AG04449 (cell line): ENCODE data around the gene TPPP2.
A peak's percentile ranks its signal among the peaks of the same experiment; 100 is the strongest.
"Not testable (repeated sequence)": the region's sequence is repeated elsewhere in the genome, so short reads cannot be mapped to it uniquely, and the experiment has no call there.

Source experiments
- CTCF ChIA-PET: fragments of 350-600 bp; formaldehyde crosslinking; extraction: SDS; loops from one replicate; lab custom pipeline; 2021; ENCODE audit warnings: antibody characterized with exemption; lab: Yijun Ruan, JAX
- POLR2A ChIA-PET: fragments of 400-600, 350-600 bp; formaldehyde crosslinking; extraction: SDS; loops from one replicate; lab custom pipeline; 2020; ENCODE audit warnings: antibody characterized with exemption, inconsistent platforms; lab: Yijun Ruan, JAX
- DNase-seq: peaks from one replicate; pipeline ENCODE4 v3.0.0-alpha.2; 2010; ENCODE audit warnings: low read depth, low spot score
- H3K4me3 ChIP-seq: 2 replicates; pipeline ENCODE4 v1.5.1; 2011; ENCODE audit warnings: low read depth, mild to moderate bottlenecking, control low read depth, low read length
- TF ChIP-seq, protein P1 (sequence below): IDR thresholded peaks from one replicate; pipeline ENCODE4 v1.5.1; 2011; ENCODE audit warnings: mild to moderate bottlenecking, moderate library complexity, low read length, control low read depth, inconsistent platforms; ENCODE audit not compliant: insufficient read depth; ENCODE audit errors: missing control alignments

Gene TPPP2

GRCh38 chr14:20998674-20999366 lies 31.2 kb upstream of the TPPP2 start, which contains the start of gene SLC39A2:
SLC39A2 (plus strand) TSS chr14:20999293; CDS start chr14:20999447, 154 bp downstream.
- peak; percentile 21 for DNase-seq
- ChIA-PET POLR2A (interaction anchor here (0.9 to 1.2 kb wide), 3 partner anchors 10 to 105 kb away, joined by 3 read pairs; no protein-coding TSS in a partner anchor), CTCF (interaction anchor here (1.0 to 17.1 kb wide), 8 partner anchors 11 to 106 kb away, joined by 4 to 288 read pairs (median 11); no protein-coding TSS in a partner anchor)
- no peak within 1 kb of the TSS for H3K4me3 ChIP-seq
- TF ChIP-seq, protein P1, sequence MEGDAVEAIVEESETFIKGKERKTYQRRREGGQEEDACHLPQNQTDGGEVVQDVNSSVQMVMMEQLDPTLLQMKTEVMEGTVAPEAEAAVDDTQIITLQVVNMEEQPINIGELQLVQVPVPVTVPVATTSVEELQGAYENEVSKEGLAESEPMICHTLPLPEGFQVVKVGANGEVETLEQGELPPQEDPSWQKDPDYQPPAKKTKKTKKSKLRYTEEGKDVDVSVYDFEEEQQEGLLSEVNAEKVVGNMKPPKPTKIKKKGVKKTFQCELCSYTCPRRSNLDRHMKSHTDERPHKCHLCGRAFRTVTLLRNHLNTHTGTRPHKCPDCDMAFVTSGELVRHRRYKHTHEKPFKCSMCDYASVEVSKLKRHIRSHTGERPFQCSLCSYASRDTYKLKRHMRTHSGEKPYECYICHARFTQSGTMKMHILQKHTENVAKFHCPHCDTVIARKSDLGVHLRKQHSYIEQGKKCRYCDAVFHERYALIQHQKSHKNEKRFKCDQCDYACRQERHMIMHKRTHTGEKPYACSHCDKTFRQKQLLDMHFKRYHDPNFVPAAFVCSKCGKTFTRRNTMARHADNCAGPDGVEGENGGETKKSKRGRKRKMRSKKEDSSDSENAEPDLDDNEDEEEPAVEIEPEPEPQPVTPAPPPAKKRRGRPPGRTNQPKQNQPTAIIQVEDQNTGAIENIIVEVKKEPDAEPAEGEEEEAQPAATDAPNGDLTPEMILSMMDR: no peak

DNA sequence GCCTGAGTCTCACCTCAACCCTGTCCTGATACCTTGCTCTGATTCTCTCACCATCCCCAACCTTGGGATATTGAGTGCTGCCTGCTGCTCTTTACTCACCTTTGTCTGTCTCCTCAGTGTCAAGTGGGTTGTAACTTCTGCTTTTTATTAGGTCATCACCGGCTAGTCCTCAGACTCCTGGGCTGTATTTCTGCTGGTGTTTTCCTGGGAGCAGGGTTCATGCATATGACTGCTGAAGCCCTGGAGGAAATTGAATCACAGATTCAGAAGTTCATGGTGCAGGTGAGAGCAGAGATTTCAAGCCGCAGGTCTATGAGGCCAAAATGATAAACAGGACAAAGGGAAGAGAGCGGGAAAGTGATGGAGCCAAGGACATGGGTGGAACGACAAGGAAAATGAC lies 30.4 kb upstream of the TPPP2 start:
- ChIA-PET CTCF (interaction anchor here (0.8 to 17.1 kb wide), 9 partner anchors 8 to 105 kb away, joined by 3 to 288 read pairs (median 4); no protein-coding TSS in a partner anchor), POLR2A (no interaction called here)
- TF ChIP-seq, protein P1: no peak
- DNase-seq: no peak
- H3K4me3 ChIP-seq: no peak overlapping the region

GRCh38 chr14:21001218-21001617 lies 28.8 kb upstream of the TPPP2 start:
- H3K4me3 ChIP-seq: no peak overlapping the region
- TF ChIP-seq, protein P1: no peak
- CTCF ChIA-PET: interaction anchor here (0.9 to 17.1 kb wide), 5 partner anchors 14 to 135 kb away, joined by 3 to 288 read pairs (median 6); no protein-coding TSS in a partner anchor
- POLR2A ChIA-PET: no interaction called here
- no peak for DNase-seq

DNA sequence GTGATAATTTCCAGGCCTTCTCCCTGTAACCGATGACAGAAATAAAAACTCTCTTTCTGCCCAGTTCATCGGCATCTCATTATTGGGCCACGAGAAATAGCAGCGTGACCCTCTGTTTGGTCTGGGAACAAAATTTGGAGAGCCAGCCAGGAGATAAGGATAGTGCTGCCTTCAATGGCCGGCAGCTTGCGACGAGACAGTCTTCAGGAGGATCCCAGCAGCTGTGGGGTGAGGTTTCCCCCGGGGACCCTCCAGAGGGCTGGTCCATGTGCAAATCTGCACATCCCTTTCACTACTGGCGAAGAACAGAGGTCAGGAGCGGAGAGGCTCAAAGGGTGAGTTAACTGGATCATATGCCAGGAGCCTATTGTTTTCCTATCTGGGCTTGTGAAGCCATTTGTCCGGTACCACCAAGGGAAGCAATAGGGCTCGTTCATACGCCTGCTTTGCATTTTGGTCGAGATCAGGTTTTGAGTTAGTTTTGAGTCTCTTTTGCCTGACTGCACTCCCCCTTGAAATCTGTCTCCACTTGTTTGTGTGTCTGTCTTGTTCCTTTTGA lies 26.1 kb upstream of the TPPP2 start:
- TF ChIP-seq, protein P1: no peak
- ChIA-PET POLR2A (no interaction called here), CTCF (interaction anchor here (1.0 to 17.1 kb wide), 8 partner anchors 12 to 145 kb away, joined by 3 to 288 read pairs (median 11); partner anchors contain the start of gene TMEM253)
- no peak overlapping the region for H3K4me3 ChIP-seq
- DNase-seq: no peak

DNA sequence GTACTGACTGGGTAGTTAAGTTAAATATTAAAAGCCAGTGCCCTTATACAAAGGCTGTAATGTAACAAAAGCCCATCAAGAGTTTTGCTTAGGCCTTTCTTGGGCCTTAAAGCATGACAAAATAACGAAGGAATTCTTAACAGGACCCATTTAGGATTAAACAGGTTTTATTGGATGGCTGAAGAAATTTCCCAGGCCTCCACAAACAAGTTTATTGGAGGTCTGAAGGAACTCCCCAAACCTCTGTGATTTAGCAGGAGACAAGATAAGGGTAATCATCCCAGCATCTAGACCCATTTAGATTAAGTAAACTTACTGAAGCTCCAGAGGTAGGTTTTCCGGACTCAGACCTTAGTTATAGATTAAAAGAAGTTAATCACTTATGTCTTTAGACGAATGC lies 20.3 kb upstream of the TPPP2 start:
- H3K4me3 ChIP-seq, POLR2A ChIA-PET, DNase-seq: not testable (repeated sequence)
- CTCF ChIA-PET: interaction anchor here (2.3 to 17.1 kb wide), 5 partner anchors 9 to 96 kb away, joined by 6 to 684 read pairs (median 287); partner anchors contain the start of genes RNASE7, SLC39A2 and TMEM253

GRCh38 chr14:21011136-21011535 lies 18.9 kb upstream of the TPPP2 start:
- H3K4me3 ChIP-seq: no peak overlapping the region
- POLR2A ChIA-PET: no interaction called here
- CTCF ChIA-PET: interaction anchor here (1.3 to 17.1 kb wide), 10 partner anchors 9 to 95 kb away, joined by 4 to 684 read pairs (median 164); partner anchors contain the start of genes RNASE13, RNASE7, SLC39A2 and TMEM253
- TF ChIP-seq, protein P1: no peak
- DNase-seq: no peak
